GM12878 (cell line): ENCODE measurements around the gene RBM15. TPM values are rescaled to one million over a fixed set of nuclear protein-coding genes. Genes with fewer than 3 reads are reported as not detected.

Experiments
- CBFB ChIP-seq: IDR thresholded peaks from 2 replicates; pipeline ENCODE4 v1.6.1; 2016; ENCODE audit warnings: antibody characterized with exemption, low read depth
- EED ChIP-seq: sonication (generic); IDR thresholded peaks from 2 replicates; pipeline ENCODE4 v1.6.1; 2016; ENCODE audit warnings: antibody characterized with exemption, low read depth
- ESRRA ChIP-seq: IDR thresholded peaks from 2 replicates; pipeline ENCODE4 v1.6.1; 2012; ENCODE audit warnings: mild to moderate bottlenecking, low read length, improper control_type of control experiment
- JUNB ChIP-seq: IDR thresholded peaks from 2 replicates; pipeline ENCODE4 v1.6.1; 2016; ENCODE audit warnings: antibody characterized with exemption, mild to moderate bottlenecking
- NFYB ChIP-seq: IDR thresholded peaks from 2 replicates; pipeline ENCODE4 v1.6.1; 2011; ENCODE audit warnings: low read depth, mild to moderate bottlenecking, low read length, improper control_type of control experiment, moderate library complexity; ENCODE audit not compliant: insufficient read depth
- NR2F1 ChIP-seq: fragments of 450-650 bp; conservative IDR thresholded peaks from 2 replicates; pipeline ENCODE4 v1.6.1; 2017; ENCODE audit warnings: mild to moderate bottlenecking
- PAX5 ChIP-seq: IDR thresholded peaks from 2 replicates; pipeline ENCODE4 v1.6.1; 2011; ENCODE audit warnings: low read depth, low read length, borderline replicate concordance
- RELA ChIP-seq: fragments of 450-650 bp; IDR thresholded peaks from 2 replicates; pipeline ENCODE4 v1.8.0; 2014; ENCODE audit warnings: borderline replicate concordance; ENCODE audit not compliant: partially characterized antibody
- RUNX3 ChIP-seq: IDR thresholded peaks from 2 replicates; pipeline ENCODE4 v1.6.1; 2012; ENCODE audit warnings: low read length, inconsistent platforms
- SREBF2 ChIP-seq: IDR thresholded peaks from 2 replicates; pipeline ENCODE4 v1.6.1; 2012; ENCODE audit warnings: mild to moderate bottlenecking, low read length
- STAT3 ChIP-seq: IDR thresholded peaks from 2 replicates; pipeline ENCODE4 v1.6.1; 2011; ENCODE audit warnings: low read depth, low read length, improper control_type of control experiment
- TCF12 ChIP-seq: IDR thresholded peaks from 2 replicates; pipeline ENCODE4 v1.6.1; 2011; ENCODE audit warnings: low read depth, mild to moderate bottlenecking, low read length
- WRNIP1 ChIP-seq: IDR thresholded peaks from 2 replicates; pipeline ENCODE4 v1.6.1; 2011; ENCODE audit warnings: low read depth, low read length, improper control_type of control experiment, borderline replicate concordance
- ZNF24 ChIP-seq: fragments of 450-650 bp; IDR thresholded peaks from 2 replicates; pipeline ENCODE4 v1.6.1; 2017; ENCODE audit warnings: antibody characterized with exemption, mild to moderate bottlenecking
- polyA plus RNA-seq, 11 experiments: library from polyadenylated mRNA; depleted of rRNA in 4 of 11; unstranded in 6 of 11; stranded (reverse) in 5 of 11; fragments of >200 nt; fragmentation: Nextera tagmentation in 4 of 11; fragmentation: Illumina TruSeq in 1 of 11; extraction: Ambion mirVana in 4 of 11; extraction: Trizol in 1 of 11; gene quantifications; 1 replicate in 1 of 11; 2 replicates in 10 of 11; pipeline versions ENCODE4 v1.2.1 to v1.2.3, GENCODE V29; 2011 to 2016; ENCODE audit warnings: inconsistent platforms in 2 of 11, missing spikeins in 2 of 11, low read depth in 1 of 11
- total RNA-seq, 4 experiments: library from RNA; depleted of rRNA in 3 of 4; stranded (reverse); fragments of >200 nt in 3 of 4; fragmentation: Illumina TruSeq in 1 of 4; extraction: Trizol in 1 of 4; gene quantifications; 2 replicates each; pipeline versions ENCODE4 v1.2.1 to v1.2.3, GENCODE V29; 2013 to 2021
- TF ChIP-seq, protein P1 (sequence below): fragments of 450-650 bp; IDR thresholded peaks from 2 replicates; pipeline ENCODE4 v1.6.1; 2017; ENCODE audit warnings: borderline replicate concordance
- TF ChIP-seq, protein P2 (sequence below): IDR thresholded peaks from 2 replicates; pipeline ENCODE4 v1.6.1; 2011; ENCODE audit warnings: mild to moderate bottlenecking, low read depth, low read length, moderate library complexity; ENCODE audit not compliant: insufficient replicate concordance
- TF ChIP-seq, protein P3 (sequence below): IDR thresholded peaks from 2 replicates; pipeline ENCODE4 v1.6.1; 2012; ENCODE audit warnings: low read depth, low read length, improper control_type of control experiment
- TF ChIP-seq, protein P4 (sequence below): fragments of 450-650 bp; IDR thresholded peaks from 2 replicates; pipeline ENCODE4 v1.6.1; 2016; ENCODE audit warnings: mild to moderate bottlenecking
- TF ChIP-seq, protein P5 (sequence below): IDR thresholded peaks from 2 replicates; pipeline ENCODE4 v1.6.1; 2012; ENCODE audit warnings: low read depth, low read length, improper control_type of control experiment
- TF ChIP-seq, protein P6 (sequence below): fragments of 450-650 bp; IDR thresholded peaks from 2 replicates; pipeline ENCODE4 v1.6.1; 2017; ENCODE audit warnings: mild to moderate bottlenecking, moderate library complexity

Gene RBM15
- total and polyA plus RNA-seq, 10 of the 15 experiments (the other 5 are each of a cell fraction or from before 2014, with no cell fraction given) = 3.1 to 63.2 (median 26.7) TPM

DNA sequence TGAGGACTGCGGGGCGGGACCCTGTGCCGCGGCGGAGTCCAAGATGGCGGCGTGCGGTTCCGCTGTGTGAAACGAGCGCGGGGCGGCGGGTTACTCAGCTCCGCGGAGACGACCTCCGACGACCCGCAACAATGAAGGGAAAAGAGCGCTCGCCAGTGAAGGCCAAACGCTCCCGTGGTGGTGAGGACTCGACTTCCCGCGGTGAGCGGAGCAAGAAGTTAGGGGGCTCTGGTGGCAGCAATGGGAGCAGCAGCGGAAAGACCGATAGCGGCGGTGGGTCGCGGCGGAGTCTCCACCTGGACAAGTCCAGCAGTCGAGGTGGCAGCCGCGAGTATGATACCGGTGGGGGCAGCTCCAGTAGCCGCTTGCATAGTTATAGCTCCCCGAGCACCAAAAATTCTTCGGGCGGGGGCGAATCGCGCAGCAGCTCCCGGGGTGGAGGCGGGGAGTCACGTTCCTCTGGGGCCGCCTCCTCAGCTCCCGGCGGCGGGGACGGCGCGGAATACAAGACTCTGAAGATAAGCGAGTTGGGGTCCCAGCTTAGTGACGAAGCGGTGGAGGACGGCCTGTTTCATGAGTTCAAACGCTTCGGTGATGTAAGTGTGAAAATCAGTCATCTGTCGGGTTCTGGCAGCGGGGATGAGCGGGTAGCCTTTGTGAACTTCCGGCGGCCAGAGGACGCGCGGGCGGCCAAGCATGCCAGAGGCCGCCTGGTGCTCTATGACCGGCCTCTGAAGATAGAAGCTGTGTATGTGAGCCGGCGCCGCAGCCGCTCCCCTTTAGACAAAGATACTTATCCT, 430 bp downstream of the RBM15 start (continued):
- TF ChIP-seq, protein P1, sequence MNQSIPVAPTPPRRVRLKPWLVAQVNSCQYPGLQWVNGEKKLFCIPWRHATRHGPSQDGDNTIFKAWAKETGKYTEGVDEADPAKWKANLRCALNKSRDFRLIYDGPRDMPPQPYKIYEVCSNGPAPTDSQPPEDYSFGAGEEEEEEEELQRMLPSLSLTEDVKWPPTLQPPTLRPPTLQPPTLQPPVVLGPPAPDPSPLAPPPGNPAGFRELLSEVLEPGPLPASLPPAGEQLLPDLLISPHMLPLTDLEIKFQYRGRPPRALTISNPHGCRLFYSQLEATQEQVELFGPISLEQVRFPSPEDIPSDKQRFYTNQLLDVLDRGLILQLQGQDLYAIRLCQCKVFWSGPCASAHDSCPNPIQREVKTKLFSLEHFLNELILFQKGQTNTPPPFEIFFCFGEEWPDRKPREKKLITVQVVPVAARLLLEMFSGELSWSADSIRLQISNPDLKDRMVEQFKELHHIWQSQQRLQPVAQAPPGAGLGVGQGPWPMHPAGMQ = no peak
- TF ChIP-seq NFYB = no peak
- TF ChIP-seq JUNB = no peak
- no peak; the same call in 1 of the 2 replicates for TF ChIP-seq CBFB
- TF ChIP-seq, protein P2, sequence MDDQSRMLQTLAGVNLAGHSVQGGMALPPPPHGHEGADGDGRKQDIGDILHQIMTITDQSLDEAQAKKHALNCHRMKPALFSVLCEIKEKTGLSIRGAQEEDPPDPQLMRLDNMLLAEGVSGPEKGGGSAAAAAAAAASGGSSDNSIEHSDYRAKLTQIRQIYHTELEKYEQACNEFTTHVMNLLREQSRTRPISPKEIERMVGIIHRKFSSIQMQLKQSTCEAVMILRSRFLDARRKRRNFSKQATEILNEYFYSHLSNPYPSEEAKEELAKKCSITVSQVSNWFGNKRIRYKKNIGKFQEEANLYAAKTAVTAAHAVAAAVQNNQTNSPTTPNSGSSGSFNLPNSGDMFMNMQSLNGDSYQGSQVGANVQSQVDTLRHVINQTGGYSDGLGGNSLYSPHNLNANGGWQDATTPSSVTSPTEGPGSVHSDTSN = peak; percentile 45
- TF ChIP-seq, protein P3, sequence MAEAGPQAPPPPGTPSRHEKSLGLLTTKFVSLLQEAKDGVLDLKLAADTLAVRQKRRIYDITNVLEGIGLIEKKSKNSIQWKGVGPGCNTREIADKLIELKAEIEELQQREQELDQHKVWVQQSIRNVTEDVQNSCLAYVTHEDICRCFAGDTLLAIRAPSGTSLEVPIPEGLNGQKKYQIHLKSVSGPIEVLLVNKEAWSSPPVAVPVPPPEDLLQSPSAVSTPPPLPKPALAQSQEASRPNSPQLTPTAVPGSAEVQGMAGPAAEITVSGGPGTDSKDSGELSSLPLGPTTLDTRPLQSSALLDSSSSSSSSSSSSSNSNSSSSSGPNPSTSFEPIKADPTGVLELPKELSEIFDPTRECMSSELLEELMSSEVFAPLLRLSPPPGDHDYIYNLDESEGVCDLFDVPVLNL = peak; percentile 19; the same call in 1 of the 2 replicates
- TF ChIP-seq, protein P4, sequence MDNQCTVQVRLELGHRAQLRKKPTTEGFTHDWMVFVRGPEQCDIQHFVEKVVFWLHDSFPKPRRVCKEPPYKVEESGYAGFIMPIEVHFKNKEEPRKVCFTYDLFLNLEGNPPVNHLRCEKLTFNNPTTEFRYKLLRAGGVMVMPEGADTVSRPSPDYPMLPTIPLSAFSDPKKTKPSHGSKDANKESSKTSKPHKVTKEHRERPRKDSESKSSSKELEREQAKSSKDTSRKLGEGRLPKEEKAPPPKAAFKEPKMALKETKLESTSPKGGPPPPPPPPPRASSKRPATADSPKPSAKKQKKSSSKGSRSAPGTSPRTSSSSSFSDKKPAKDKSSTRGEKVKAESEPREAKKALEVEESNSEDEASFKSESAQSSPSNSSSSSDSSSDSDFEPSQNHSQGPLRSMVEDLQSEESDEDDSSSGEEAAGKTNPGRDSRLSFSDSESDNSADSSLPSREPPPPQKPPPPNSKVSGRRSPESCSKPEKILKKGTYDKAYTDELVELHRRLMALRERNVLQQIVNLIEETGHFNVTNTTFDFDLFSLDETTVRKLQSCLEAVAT = peak; percentile 93
- TF ChIP-seq, protein P5, sequence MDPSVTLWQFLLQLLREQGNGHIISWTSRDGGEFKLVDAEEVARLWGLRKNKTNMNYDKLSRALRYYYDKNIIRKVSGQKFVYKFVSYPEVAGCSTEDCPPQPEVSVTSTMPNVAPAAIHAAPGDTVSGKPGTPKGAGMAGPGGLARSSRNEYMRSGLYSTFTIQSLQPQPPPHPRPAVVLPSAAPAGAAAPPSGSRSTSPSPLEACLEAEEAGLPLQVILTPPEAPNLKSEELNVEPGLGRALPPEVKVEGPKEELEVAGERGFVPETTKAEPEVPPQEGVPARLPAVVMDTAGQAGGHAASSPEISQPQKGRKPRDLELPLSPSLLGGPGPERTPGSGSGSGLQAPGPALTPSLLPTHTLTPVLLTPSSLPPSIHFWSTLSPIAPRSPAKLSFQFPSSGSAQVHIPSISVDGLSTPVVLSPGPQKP = no peak
- no peak for TF ChIP-seq WRNIP1
- TF ChIP-seq ZNF24 = no peak
- 0 out of 2 replicates have a peak, but pooled peaks have one; percentile 8 for TF ChIP-seq ESRRA
- TF ChIP-seq STAT3 = no peak
- TF ChIP-seq TCF12 = 0 out of 2 replicates have a peak, but pooled peaks have one; percentile 12
- TF ChIP-seq EED = no peak
- TF ChIP-seq PAX5 = peak; percentile 66; the same call in 1 of the 2 replicates
- peak; percentile 75 for TF ChIP-seq RUNX3
- TF ChIP-seq SREBF2 = no peak
- TF ChIP-seq, protein P6, sequence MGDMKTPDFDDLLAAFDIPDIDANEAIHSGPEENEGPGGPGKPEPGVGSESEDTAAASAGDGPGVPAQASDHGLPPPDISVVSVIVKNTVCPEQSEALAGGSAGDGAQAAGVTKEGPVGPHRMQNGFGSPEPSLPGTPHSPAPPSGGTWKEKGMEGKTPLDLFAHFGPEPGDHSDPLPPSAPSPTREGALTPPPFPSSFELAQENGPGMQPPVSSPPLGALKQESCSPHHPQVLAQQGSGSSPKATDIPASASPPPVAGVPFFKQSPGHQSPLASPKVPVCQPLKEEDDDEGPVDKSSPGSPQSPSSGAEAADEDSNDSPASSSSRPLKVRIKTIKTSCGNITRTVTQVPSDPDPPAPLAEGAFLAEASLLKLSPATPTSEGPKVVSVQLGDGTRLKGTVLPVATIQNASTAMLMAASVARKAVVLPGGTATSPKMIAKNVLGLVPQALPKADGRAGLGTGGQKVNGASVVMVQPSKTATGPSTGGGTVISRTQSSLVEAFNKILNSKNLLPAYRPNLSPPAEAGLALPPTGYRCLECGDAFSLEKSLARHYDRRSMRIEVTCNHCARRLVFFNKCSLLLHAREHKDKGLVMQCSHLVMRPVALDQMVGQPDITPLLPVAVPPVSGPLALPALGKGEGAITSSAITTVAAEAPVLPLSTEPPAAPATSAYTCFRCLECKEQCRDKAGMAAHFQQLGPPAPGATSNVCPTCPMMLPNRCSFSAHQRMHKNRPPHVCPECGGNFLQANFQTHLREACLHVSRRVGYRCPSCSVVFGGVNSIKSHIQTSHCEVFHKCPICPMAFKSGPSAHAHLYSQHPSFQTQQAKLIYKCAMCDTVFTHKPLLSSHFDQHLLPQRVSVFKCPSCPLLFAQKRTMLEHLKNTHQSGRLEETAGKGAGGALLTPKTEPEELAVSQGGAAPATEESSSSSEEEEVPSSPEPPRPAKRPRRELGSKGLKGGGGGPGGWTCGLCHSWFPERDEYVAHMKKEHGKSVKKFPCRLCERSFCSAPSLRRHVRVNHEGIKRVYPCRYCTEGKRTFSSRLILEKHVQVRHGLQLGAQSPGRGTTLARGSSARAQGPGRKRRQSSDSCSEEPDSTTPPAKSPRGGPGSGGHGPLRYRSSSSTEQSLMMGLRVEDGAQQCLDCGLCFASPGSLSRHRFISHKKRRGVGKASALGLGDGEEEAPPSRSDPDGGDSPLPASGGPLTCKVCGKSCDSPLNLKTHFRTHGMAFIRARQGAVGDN = no peak
- no peak for TF ChIP-seq RELA
- TF ChIP-seq NR2F1 = peak; percentile 32; the same call in 1 of the 2 replicates
